GM12892 (cell line): ENCODE data around the gene KRTAP5-1.

ENCODE experiments used
- DNase-seq: peaks from one replicate; pipeline ENCODE4 v3.0.0; 2011; ENCODE audit not compliant: insufficient read length
- FAIRE-seq: peaks from 2 replicates; lab custom pipeline; 2011; peaks lifted over from hg19 to GRCh38; lab: Jason Lieb, UNC
- POLR2A ChIP-seq: IDR thresholded peaks from 2 replicates; pipeline ENCODE4 v1.6.1; 2011; ENCODE audit warnings: low read depth, low read length, control low read depth
- POLR2AphosphoS5 ChIP-seq: IDR thresholded peaks from 2 replicates; pipeline ENCODE4 v1.6.1; 2011; ENCODE audit warnings: low read depth, low read length, control low read depth
- TAF1 ChIP-seq: IDR thresholded peaks from 2 replicates; pipeline ENCODE4 v1.6.1; 2011; ENCODE audit warnings: low read depth, mild to moderate bottlenecking, control low read depth, low read length, borderline replicate concordance

KRTAP5-1 gene

GRCh38 chr11:1566381-1567051, 18.6 kb downstream of the KRTAP5-1 start:
- TF ChIP-seq POLR2AphosphoS5 (no peak), POLR2A (no peak), TAF1 (no peak)
- DNase-seq (peak; percentile 25), FAIRE-seq (no peak)

- no peak for FAIRE-seq
- TF ChIP-seq TAF1: no peak
- no peak for TF ChIP-seq POLR2AphosphoS5
- no peak for TF ChIP-seq POLR2A
- DNase-seq: no peak
Observed at GRCh38 chr11:1565904-1566247, 19.2 kb downstream of the KRTAP5-1 start.

- TF ChIP-seq TAF1 (no peak), POLR2A (no peak), POLR2AphosphoS5 (no peak)
- FAIRE-seq (no peak), DNase-seq (peak; percentile 23)
Observed at GRCh38 chr11:1565173-1565903, 19.7 kb downstream of the KRTAP5-1 start.

GRCh38 chr11:1564535-1565172, 20.4 kb downstream of the KRTAP5-1 start:
- DNase-seq (no peak), FAIRE-seq (no peak)
- no peak for TF ChIP-seq POLR2A
- TF ChIP-seq TAF1: no peak
- TF ChIP-seq POLR2AphosphoS5: no peak

- TF ChIP-seq TAF1 (no peak), POLR2AphosphoS5 (no peak)
- DNase-seq (peak; percentile 26), FAIRE-seq (no peak)
Observed at GRCh38 chr11:1563697-1564534, 21.2 kb downstream of the KRTAP5-1 start.

GRCh38 chr11:1563149-1563638, 21.9 kb downstream of the KRTAP5-1 start:
- no peak for DNase-seq
- FAIRE-seq: no peak
- no peak for TF ChIP-seq TAF1
- TF ChIP-seq POLR2A: no peak
- no peak for TF ChIP-seq POLR2AphosphoS5

- FAIRE-seq (no peak), DNase-seq (no peak)
- no peak for TF ChIP-seq POLR2AphosphoS5
Observed at GRCh38 chr11:1562469-1563148, 22.5 kb downstream of the KRTAP5-1 start.

GRCh38 chr11:1561955-1562354, 23.1 kb downstream of the KRTAP5-1 start:
- no peak for TF ChIP-seq TAF1
- TF ChIP-seq POLR2AphosphoS5: no peak
- TF ChIP-seq POLR2A: no peak
- DNase-seq (no peak), FAIRE-seq (no peak)

GRCh38 chr11:1561266-1561665, 23.8 kb downstream of the KRTAP5-1 start:
- FAIRE-seq: no peak

GRCh38 chr11:1560649-1561251, 24.3 kb downstream of the KRTAP5-1 start:
- no peak for TF ChIP-seq POLR2AphosphoS5
- no peak for TF ChIP-seq POLR2A
- TF ChIP-seq TAF1: no peak
- no peak for FAIRE-seq
- peak; percentile 35 for DNase-seq

More at GRCh38 chr11:1561266-1561665, 23.8 kb downstream of the KRTAP5-1 start:
- no peak for DNase-seq
- TF ChIP-seq POLR2A: no peak
- no peak for TF ChIP-seq POLR2AphosphoS5
- no peak for TF ChIP-seq TAF1
